K562 (cell line): ENCODE results near the gene NECTIN3. TPM values are rescaled to one million over a fixed set of nuclear protein-coding genes. Genes with fewer than 3 reads are reported as not detected.

Source experiments
- ATAC-seq: fragments of 200-7000 bp; cut with Tn5 transposase; 3 replicates; pipeline ENCODE4 v1.9.1; 2020; ENCODE audit warnings: moderate library complexity
- BruUV-seq: library from RNA; stranded (reverse); fragments of 400-500 nt; replicated peaks from 2 replicates; lab custom pipeline; 2021; lab: Mats Ljungman, UMichigan
- CTCF ChIA-PET: fragments of 300-600 bp; formaldehyde crosslinking; extraction: SDS; loops from one replicate; lab custom pipeline; 2021; ENCODE audit warnings: low intra/inter-chr PET ratio; lab: Yijun Ruan, JAX
- POLR2A ChIA-PET: fragments of 300-600, 350-650 bp; sonication (Branson Sonifier 250); formaldehyde crosslinking; extraction: SDS; loops from one replicate; lab custom pipeline; 2021; ENCODE audit warnings: antibody characterized with exemption, inconsistent platforms; lab: Yijun Ruan, JAX
- DNase-seq, 4 experiments: peaks; one replicate each; pipeline versions ENCODE4 v3.0.0 to v3.0.0-alpha.2; 2011 to 2018; ENCODE audit warnings: low spot score in 3 of 4, mixed read lengths in 3 of 4; ENCODE audit errors: extremely low read depth in 1 of 4
- FAIRE-seq: peaks from 2 replicates; lab custom pipeline; 2011; peaks lifted over from hg19 to GRCh38; lab: Jason Lieb, UNC
- H2AFZ ChIP-seq: 2 replicates; pipeline ENCODE4 v1.6.0; 2011; ENCODE audit warnings: low read depth, low read length, control low read depth, inconsistent platforms
- H3K27ac ChIP-seq: fragments of 200-600 bp; 3 replicates; pipeline ENCODE4 v1.8.0; 2011; ENCODE audit warnings: low read depth, mild to moderate bottlenecking, control low read depth, inconsistent platforms, low read length, moderate library complexity, mixed read lengths; ENCODE audit errors: extremely low read depth
- H3K27me3 ChIP-seq, 2 experiments: fragments of 300-600 bp in 1 of 2; 2 replicates in 1 of 2; 3 replicates in 1 of 2; pipeline versions ENCODE4 v1.6.0 to v1.8.0; 2011; ENCODE audit warnings: inconsistent platforms in 2 of 2, low read length in 2 of 2, mild to moderate bottlenecking in 1 of 2, mixed read lengths in 1 of 2, moderate library complexity in 1 of 2; ENCODE audit not compliant: control insufficient read depth in 2 of 2, insufficient read depth in 2 of 2
- H3K36me3 ChIP-seq: fragments of 300-600 bp; 3 replicates; pipeline ENCODE4 v1.8.0; 2011; ENCODE audit warnings: mild to moderate bottlenecking, low read length, inconsistent platforms; ENCODE audit not compliant: control insufficient read depth, insufficient read depth
- H3K4me1 ChIP-seq, 2 experiments: fragments of 200-600 bp in 1 of 2; replicated peaks in 1 of 2; 2 replicates in 1 of 2; 3 replicates in 1 of 2; pipeline versions ENCODE4 v1.5.1 to v1.8.0; 2011; ENCODE audit warnings: inconsistent platforms in 2 of 2, low read length in 2 of 2, mild to moderate bottlenecking in 1 of 2, mixed read lengths in 1 of 2, moderate library complexity in 1 of 2; ENCODE audit not compliant: control insufficient read depth in 2 of 2, insufficient read depth in 2 of 2
- H3K4me2 ChIP-seq: 2 replicates; pipeline ENCODE4 v1.6.1; 2011; ENCODE audit warnings: low read length, control low read depth, inconsistent platforms, mixed read lengths; ENCODE audit not compliant: insufficient read depth
- H3K4me3 ChIP-seq: fragments of 200-600 bp; sonication (generic), shearing (Covaris generic); 2 replicates; pipeline ENCODE4 v1.5.1; 2016; ENCODE audit warnings: control low read depth, inconsistent platforms
- H3K79me2 ChIP-seq: fragments of 200-600 bp; 3 replicates; pipeline ENCODE4 v1.8.0; 2011; ENCODE audit warnings: low read length, inconsistent platforms; ENCODE audit not compliant: control insufficient read depth, insufficient read depth
- H3K9ac ChIP-seq, 2 experiments: 2 replicates each; pipeline versions ENCODE4 v1.6.0 to v1.6.1; 2011; ENCODE audit warnings: low read depth in 2 of 2, low read length in 2 of 2, control low read depth in 1 of 2, inconsistent platforms in 1 of 2, mild to moderate bottlenecking in 1 of 2, mixed read lengths in 1 of 2; ENCODE audit not compliant: insufficient read depth in 1 of 2
- H3K9me1 ChIP-seq: one replicate; pipeline ENCODE4 v1.6.0; 2011; ENCODE audit warnings: inconsistent platforms, mild to moderate bottlenecking, low read length, moderate library complexity; ENCODE audit not compliant: control insufficient read depth, insufficient read depth
- H3K9me3 ChIP-seq: replicated peaks from 2 replicates; pipeline ENCODE4 v1.5.1; 2011; ENCODE audit warnings: low read depth, low read length, inconsistent platforms; ENCODE audit not compliant: control insufficient read depth, insufficient read depth
- H4K20me1 ChIP-seq: replicated peaks from 2 replicates; pipeline ENCODE4 v1.6.1; 2011; ENCODE audit warnings: low read length, inconsistent platforms, mixed read lengths; ENCODE audit not compliant: control insufficient read depth, insufficient read depth
- CBFB ChIP-seq: sonication (generic); formaldehyde crosslinking; IDR thresholded peaks from 2 replicates; pipeline ENCODE4 v1.4.0; 2020; ENCODE audit warnings: mild to moderate bottlenecking, missing genetic modification reagents
- CEBPG ChIP-seq, 3 experiments: fragments of 200-800 bp in 1 of 3; sonication (Bioruptor generic) in 1 of 3; sonication (generic) in 1 of 3; formaldehyde crosslinking in 1 of 3; IDR thresholded peaks in 2 of 3; conservative IDR thresholded peaks in 1 of 3; 2 replicates each; pipeline versions ENCODE4 v1.6.1 to v1.8.0; 2016 to 2022; ENCODE audit warnings: missing compliant biosample characterization in 2 of 3, missing genetic modification characterization in 2 of 3, mild to moderate bottlenecking in 1 of 3, missing genetic modification reagents in 1 of 3
- CREBBP ChIP-seq: IDR thresholded peaks from one replicate; pipeline ENCODE4 v1.6.1; 2012; ENCODE audit warnings: low read depth, mild to moderate bottlenecking, control low read depth, inconsistent platforms, low read length
- GABPB1 ChIP-seq: sonication (generic); formaldehyde crosslinking; IDR thresholded peaks from 2 replicates; pipeline ENCODE4 v1.8.0; 2022; ENCODE audit warnings: mild to moderate bottlenecking, missing genetic modification reagents
- MBD2 ChIP-seq: sonication (generic); IDR thresholded peaks from 2 replicates; pipeline ENCODE4 v1.6.1; 2016; ENCODE audit warnings: low read depth, borderline replicate concordance
- PHB ChIP-seq: fragments of 250-450 bp; sonication (Bioruptor Pico); IDR thresholded peaks from 2 replicates; pipeline ENCODE4 v1.5.0; 2021
- SMARCC2 ChIP-seq: fragments of 450-650 bp; IDR thresholded peaks from 2 replicates; pipeline ENCODE4 v1.6.1; 2017; ENCODE audit warnings: antibody characterized with exemption, moderate library complexity, mild to moderate bottlenecking, low read depth
- SP2 ChIP-seq: IDR thresholded peaks from 2 replicates; pipeline ENCODE4 v1.6.1; 2011; ENCODE audit warnings: mild to moderate bottlenecking, low read depth, low read length, moderate library complexity; ENCODE audit not compliant: poor library complexity, severe bottlenecking; ENCODE audit errors: extremely low read depth
- ZBTB7A ChIP-seq: IDR thresholded peaks from 2 replicates; pipeline ENCODE4 v1.6.1; 2011; ENCODE audit warnings: low read depth, mild to moderate bottlenecking, low read length, moderate library complexity, borderline replicate concordance; ENCODE audit not compliant: control insufficient read depth
- ZNF212 ChIP-seq: fragments of 450-650 bp; formaldehyde crosslinking; IDR thresholded peaks from 2 replicates; pipeline ENCODE4 v1.4.0; 2020; ENCODE audit warnings: mild to moderate bottlenecking
- WGBS: fragments of 100-300 bp; shearing (Covaris generic); methylation state at CpG from one replicate; pipeline ENCODE4 v1.1.6; 2016; ENCODE audit warnings: low coverage, mixed read lengths; ENCODE audit not compliant: insufficient coverage; ENCODE audit errors: missing lambda C conversion rate; 5-methylcytosine and 5-hydroxymethylcytosine counted together
- in situ Hi-C: fragments of 300-500 bp; cut with MboI; formaldehyde crosslinking; loops from 4 replicates; pipeline ENCODE4 v1.15.0; 2018; ENCODE audit warnings: inconsistent platforms, mixed read lengths
- intact Hi-C: fragments of 100-400 bp; cut with micrococcal nuclease; formaldehyde crosslinking; loops from 2 replicates; pipeline ENCODE4 v1.14.2; 2022
- polyA plus RNA-seq, 8 experiments: library from polyadenylated mRNA; depleted of rRNA in 4 of 8; stranded (reverse) in 5 of 8; unstranded in 3 of 8; fragments of >200 nt; fragmentation: Nextera tagmentation in 2 of 8; fragmentation: Illumina TruSeq in 1 of 8; extraction: Ambion mirVana in 2 of 8; extraction: Trizol in 1 of 8; gene quantifications; 2 replicates each; pipeline versions ENCODE4 v1.2.1 to v1.2.3, GENCODE V29; 2011 to 2014; ENCODE audit warnings: inconsistent platforms in 1 of 8, missing spikeins in 1 of 8
- total RNA-seq, 7 experiments: library from RNA; depleted of rRNA in 6 of 7; stranded (reverse); fragments of >200 nt in 6 of 7; fragmentation: Illumina TruSeq in 2 of 7; extraction: Trizol in 2 of 7; gene quantifications; 2 replicates each; pipeline versions ENCODE4 v1.2.1 to v1.2.3, GENCODE V29; 2011 to 2021; ENCODE audit warnings: low replicate concordance in 1 of 7
- TF ChIP-seq, protein P1 (sequence below), 2 experiments: fragments of 450-650 bp in 1 of 2; sonication (generic) in 1 of 2; formaldehyde crosslinking; conservative IDR thresholded peaks; 2 replicates each; pipeline versions ENCODE4 v1.4.0 to v1.8.1; 2020 to 2022; ENCODE audit warnings: mild to moderate bottlenecking in 1 of 2, missing genetic modification reagents in 1 of 2
- TF ChIP-seq, protein P2 (sequence below): sonication (generic); formaldehyde crosslinking; IDR thresholded peaks from 2 replicates; pipeline ENCODE4 v1.8.1; 2023; ENCODE audit warnings: mild to moderate bottlenecking, missing genetic modification reagents, moderate library complexity

NECTIN3 gene
- total and polyA plus RNA-seq, 9 of the 15 experiments (the other 6 are each of a cell fraction or from before 2014, with no cell fraction given), result 0.16 TPM; not detected in 8

DNA sequence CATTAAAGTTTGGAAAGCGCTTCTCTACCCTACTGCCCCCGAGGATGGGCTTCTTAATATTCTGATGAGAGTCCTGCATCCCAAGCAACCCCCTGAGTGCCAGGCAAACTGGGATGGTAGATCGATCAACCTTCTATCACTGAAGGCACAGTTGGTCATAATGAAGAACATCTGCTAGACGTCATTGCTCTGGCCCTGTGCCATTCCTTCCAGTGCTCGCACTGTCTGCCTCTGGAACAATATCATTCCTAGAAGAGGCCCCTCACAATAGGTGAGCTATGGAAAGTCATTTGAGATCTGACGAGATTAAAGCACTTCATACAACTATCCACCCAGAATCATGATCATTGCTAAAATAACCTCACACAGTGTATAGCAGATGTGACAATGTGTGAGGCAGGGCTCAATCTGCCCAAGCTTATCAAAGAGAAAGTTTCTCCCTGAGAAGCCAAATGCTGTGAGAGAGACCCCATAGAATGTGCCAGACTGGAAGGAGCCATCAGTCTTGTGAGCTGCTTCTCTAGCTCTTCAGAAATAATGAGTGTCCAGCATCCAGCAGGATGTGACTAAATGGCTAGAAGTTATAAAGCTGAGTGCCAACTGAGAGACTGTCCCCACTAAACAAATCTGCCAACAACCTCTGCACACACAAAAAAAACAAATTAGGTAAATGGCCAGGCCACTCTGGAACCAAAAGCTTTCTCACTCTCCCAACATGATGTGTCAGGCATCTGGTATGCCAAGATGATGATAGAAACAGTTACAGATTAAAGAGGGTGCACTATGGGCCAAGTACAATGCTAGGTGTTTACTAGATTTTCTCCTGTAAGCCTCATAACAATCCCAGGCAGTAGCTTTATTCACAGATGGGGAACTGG is 165.5 kb downstream of the NECTIN3 start:
- no peak overlapping the region for H3K4me3 ChIP-seq
- H3K9me1 ChIP-seq, result no peaks in the 10 kb centered on the region
- TF ChIP-seq, protein P1, sequence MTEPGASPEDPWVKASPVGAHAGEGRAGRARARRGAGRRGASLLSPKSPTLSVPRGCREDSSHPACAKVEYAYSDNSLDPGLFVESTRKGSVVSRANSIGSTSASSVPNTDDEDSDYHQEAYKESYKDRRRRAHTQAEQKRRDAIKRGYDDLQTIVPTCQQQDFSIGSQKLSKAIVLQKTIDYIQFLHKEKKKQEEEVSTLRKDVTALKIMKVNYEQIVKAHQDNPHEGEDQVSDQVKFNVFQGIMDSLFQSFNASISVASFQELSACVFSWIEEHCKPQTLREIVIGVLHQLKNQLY (CRISPR knock-in tag; conservative IDR thresholded peaks at IDR 0.05), result no peak
- no peaks in the 10 kb centered on the region for H3K4me1 ChIP-seq
- H3K9me3 ChIP-seq, result no peaks in the 10 kb centered on the region
- no peak overlapping the region for H2AFZ ChIP-seq
- H4K20me1 ChIP-seq, result no peaks in the 10 kb centered on the region
- no peaks in the 10 kb centered on the region for H3K36me3 ChIP-seq
- H3K79me2 ChIP-seq, result no peaks in the 10 kb centered on the region
- BruUV-seq, result no TSS peak
- intact Hi-C loops, result no loop called here
- ATAC-seq (no peak), DNase-seq (no peak), FAIRE-seq (no peak)
- POLR2A ChIA-PET, result no interaction called here
- no peak overlapping the region for H3K27ac ChIP-seq
- H3K27me3 ChIP-seq, result no peaks in the 10 kb centered on the region
- 0% methylated on average over 6 of the region's 6 CpGs for WGBS
- in situ Hi-C loops, result no loop called here
- H3K4me2 ChIP-seq, result no peak overlapping the region
- no peak overlapping the region for H3K9ac ChIP-seq
- CTCF ChIA-PET, result no interaction called here

DNA sequence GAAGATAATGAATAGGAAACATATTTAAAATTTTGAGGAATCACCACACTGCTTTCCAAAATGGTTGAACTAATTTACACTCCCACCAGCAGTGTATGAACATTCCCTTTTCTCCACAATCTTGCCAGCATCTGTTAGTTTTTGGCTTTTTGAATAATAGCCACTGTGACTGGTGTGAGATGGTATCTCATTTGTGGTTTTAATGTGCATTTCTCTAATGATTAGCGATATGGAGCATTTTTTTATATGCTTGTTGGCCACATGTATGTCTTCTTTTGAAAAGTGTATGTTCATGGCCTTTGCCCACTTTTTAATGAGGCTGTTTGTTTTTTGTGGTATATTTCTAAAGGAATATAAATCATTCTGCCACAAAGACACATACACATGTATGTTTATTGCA is 166.3 kb downstream of the NECTIN3 start:
- no peak overlapping the region for H3K4me2 ChIP-seq
- no peaks in the 10 kb centered on the region for H4K20me1 ChIP-seq
- FAIRE-seq, result no peak
- no peak overlapping the region for H3K9ac ChIP-seq
- no peak for DNase-seq
- CTCF ChIA-PET, result no interaction called here
- intact Hi-C loops (no loop called here), in situ Hi-C loops (no loop called here)
- no peaks in the 10 kb centered on the region for H3K79me2 ChIP-seq
- H3K4me3 ChIP-seq, result no peak overlapping the region
- no peak for ATAC-seq
- no peaks in the 10 kb centered on the region for H3K36me3 ChIP-seq
- no TSS peak for BruUV-seq
- 0% methylated on average over 1 of the region's 1 CpG for WGBS
- no peaks in the 10 kb centered on the region for H3K4me1 ChIP-seq
- POLR2A ChIA-PET, result no interaction called here
- H2AFZ ChIP-seq, result no peak overlapping the region
- H3K9me3 ChIP-seq, result no peaks in the 10 kb centered on the region
- no peaks in the 10 kb centered on the region for H3K27me3 ChIP-seq
- no peaks in the 10 kb centered on the region for H3K9me1 ChIP-seq
- no peak overlapping the region for H3K27ac ChIP-seq
- TF ChIP-seq SP2, result no peak
- TF ChIP-seq MBD2, result no peak
- TF ChIP-seq ZNF212 (CRISPR knock-in tag), result no peak
- TF ChIP-seq CEBPG (CRISPR knock-in tag; IDR thresholded peaks at IDR 0.05), result no peak
- no peak for TF ChIP-seq CEBPG (tag; conservative IDR thresholded peaks at IDR 0.05 in 1 of 2, IDR thresholded peaks at IDR 0.05 in 1 of 2)
- TF ChIP-seq ZBTB7A, result no peak
- no peak for TF ChIP-seq SMARCC2
- TF ChIP-seq CBFB, result no peak
- TF ChIP-seq GABPB1 (CRISPR knock-in tag), result no peak
- TF ChIP-seq PHB, result no peak
- TF ChIP-seq, protein P2, sequence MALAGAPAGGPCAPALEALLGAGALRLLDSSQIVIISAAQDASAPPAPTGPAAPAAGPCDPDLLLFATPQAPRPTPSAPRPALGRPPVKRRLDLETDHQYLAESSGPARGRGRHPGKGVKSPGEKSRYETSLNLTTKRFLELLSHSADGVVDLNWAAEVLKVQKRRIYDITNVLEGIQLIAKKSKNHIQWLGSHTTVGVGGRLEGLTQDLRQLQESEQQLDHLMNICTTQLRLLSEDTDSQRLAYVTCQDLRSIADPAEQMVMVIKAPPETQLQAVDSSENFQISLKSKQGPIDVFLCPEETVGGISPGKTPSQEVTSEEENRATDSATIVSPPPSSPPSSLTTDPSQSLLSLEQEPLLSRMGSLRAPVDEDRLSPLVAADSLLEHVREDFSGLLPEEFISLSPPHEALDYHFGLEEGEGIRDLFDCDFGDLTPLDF (CRISPR knock-in tag), result no peak
- no peak for TF ChIP-seq CREBBP
